Activated CD8-positive, alpha-beta T cell treated with anti-CD3 and anti-CD28 coated beads, Interleukin-2, amount 10 ng/mL, durations not matched to agents 7 days and 5 days (primary cell): ENCODE measurements around the gene SCG2. TPM values are rescaled to one million over a fixed set of nuclear protein-coding genes. Genes with fewer than 3 reads are reported as not detected.

Experiments used
- ATAC-seq: fragments of 150-1000 bp; cut with Tn5 transposase; one replicate; pipeline ENCODE4 v1.10.0; 2021; ENCODE audit warnings: moderate library complexity
- CTCF ChIA-PET: fragments of 350-600 bp; sonication (Branson Sonifier 250); formaldehyde crosslinking; loops from one replicate; lab custom pipeline; 2021; ENCODE audit warnings: antibody characterized with exemption; lab: Charles Lee
- POLR2A ChIA-PET: fragments of 350-600 bp; sonication (Branson Sonifier 250); formaldehyde crosslinking; loops from one replicate; lab custom pipeline; 2021; ENCODE audit warnings: antibody characterized with exemption; lab: Charles Lee
- DNase-seq: peaks from one replicate; pipeline ENCODE4 v3.0.0-alpha.2; 2020
- H3K27ac Mint-ChIP-seq: one replicate; pipeline ENCODE4 v1.8.0; 2021; ENCODE audit warnings: mild to moderate bottlenecking, mixed read lengths
- H3K27me3 Mint-ChIP-seq: one replicate; pipeline ENCODE4 v1.8.0; 2021; ENCODE audit warnings: low read depth, mixed read lengths
- H3K36me3 Mint-ChIP-seq: one replicate; pipeline ENCODE4 v1.8.0; 2021; ENCODE audit warnings: low read depth, mixed read lengths
- H3K4me1 Mint-ChIP-seq: one replicate; pipeline ENCODE4 v1.8.0; 2021; ENCODE audit warnings: low read depth, mixed read lengths
- H3K4me3 Mint-ChIP-seq: one replicate; pipeline ENCODE4 v1.8.0; 2021; ENCODE audit warnings: mild to moderate bottlenecking, mixed read lengths
- H3K9me3 Mint-ChIP-seq: one replicate; pipeline ENCODE4 v1.8.0; 2022; ENCODE audit warnings: mixed read lengths; ENCODE audit not compliant: insufficient read depth
- total RNA-seq, 2 experiments: library from RNA; stranded (reverse); gene quantifications; one replicate each; pipeline ENCODE4 v1.2.3, GENCODE V29; 2021

Gene SCG2
- total RNA-seq, 2 experiments from 2014 or later: not detected

DNA sequence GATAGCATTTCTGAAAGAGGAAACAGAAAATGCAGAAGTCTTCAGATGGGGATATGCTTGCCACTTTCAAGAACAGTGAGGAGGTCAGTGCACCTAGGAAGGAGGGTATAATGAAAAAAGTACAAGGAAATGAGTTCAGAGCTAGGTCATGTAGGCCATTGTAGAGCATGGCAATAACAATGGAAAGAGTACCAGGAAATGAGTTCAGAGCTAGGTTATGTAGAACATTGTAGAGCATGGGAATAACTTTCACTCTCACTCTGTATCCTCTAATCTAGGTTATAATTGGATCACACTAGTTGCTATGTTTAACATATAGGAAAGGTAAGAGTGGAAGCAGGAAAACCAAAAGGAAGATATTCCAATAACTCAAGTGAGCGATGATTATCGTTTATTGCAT lies 12.3 kb downstream of the SCG2 start:
- H3K9me3 Mint-ChIP-seq: no peaks in the 10 kb centered on the region
- POLR2A ChIA-PET: no interaction called here

DNA sequence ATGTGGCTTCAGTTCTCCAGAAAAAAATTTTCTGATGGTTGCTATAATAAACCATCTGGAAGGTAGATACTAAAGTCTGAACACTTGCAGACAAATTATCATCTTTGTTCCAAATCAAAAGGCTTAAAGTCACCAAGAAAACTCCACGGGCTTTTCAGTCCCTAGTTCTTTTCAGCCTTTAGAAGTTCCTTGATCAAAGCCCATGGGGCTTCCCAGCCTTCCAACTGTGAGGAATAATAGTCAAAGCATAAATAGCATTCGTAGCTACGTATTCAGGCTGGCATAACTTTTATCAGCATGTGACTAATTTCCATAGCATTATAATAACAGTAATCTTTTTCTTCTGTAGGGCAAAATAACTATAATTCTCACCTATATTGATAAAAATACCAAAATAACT lies 13.9 kb downstream of the SCG2 start:
- DNase-seq (no peak), ATAC-seq (no peak)
- CTCF ChIA-PET: no interaction called here
- POLR2A ChIA-PET: no interaction called here
- no peaks in the 10 kb centered on the region for H3K9me3 Mint-ChIP-seq
- H3K4me3 Mint-ChIP-seq: no peak overlapping the region
- no peaks in the 10 kb centered on the region for H3K27me3 Mint-ChIP-seq
- no peaks in the 10 kb centered on the region for H3K36me3 Mint-ChIP-seq
- H3K4me1 Mint-ChIP-seq: no peaks in the 10 kb centered on the region
- H3K27ac Mint-ChIP-seq: no peak overlapping the region

More for the DNA sequence above, 12.3 kb downstream of the SCG2 start:
- Mint-ChIP-seq H3K36me3 (no peaks in the 10 kb centered on the region), H3K27ac (no peak overlapping the region), H3K4me1 (no peaks in the 10 kb centered on the region), H3K27me3 (no peaks in the 10 kb centered on the region), H3K4me3 (no peak overlapping the region)
- DNase-seq (no peak), ATAC-seq (no peak)
- CTCF ChIA-PET: no interaction called here

DNA sequence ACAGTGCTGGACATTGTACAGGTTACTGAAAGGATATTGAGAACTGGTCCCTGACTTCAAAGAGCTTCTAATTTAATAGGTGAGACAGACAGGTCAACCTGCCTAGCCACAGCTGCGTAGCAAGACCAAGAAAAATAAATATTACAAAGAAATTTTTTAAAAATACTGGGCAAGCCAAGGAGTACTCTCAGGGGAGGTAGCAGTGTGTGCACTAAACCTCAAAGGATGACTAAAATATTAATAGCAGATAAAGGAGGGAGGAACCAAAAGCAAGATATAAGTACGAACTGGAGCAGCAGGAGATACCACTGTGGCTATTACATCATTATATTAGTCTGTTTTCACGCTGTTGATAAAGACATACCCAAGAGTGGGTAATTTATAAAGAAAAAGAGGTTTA lies 14.9 kb downstream of the SCG2 start:
- POLR2A ChIA-PET: no interaction called here
- Mint-ChIP-seq H3K9me3 (no peaks in the 10 kb centered on the region), H3K4me1 (no peaks in the 10 kb centered on the region), H3K27ac (no peak overlapping the region), H3K4me3 (no peak overlapping the region), H3K36me3 (no peaks in the 10 kb centered on the region), H3K27me3 (no peaks in the 10 kb centered on the region)
- CTCF ChIA-PET: no interaction called here
- ATAC-seq (no peak), DNase-seq (no peak)

DNA sequence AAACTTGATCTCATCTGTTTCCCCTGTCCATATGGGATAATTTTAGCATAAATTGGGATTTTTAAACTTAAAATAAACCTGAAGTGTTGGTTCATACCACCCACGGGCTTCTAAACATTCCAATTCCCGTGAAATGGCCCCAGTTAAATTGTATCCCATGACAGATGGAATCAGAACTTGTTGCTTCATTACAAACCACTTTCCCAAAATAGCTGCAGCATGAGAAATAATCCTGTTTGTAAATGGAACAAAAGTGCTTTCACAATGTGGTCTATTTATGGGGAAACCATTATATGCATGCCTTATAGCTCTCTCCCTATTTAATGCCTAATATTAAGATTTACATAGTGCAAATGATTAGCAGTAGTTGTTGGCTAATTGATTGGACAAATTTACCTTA lies 15.9 kb downstream of the SCG2 start:
- no peak overlapping the region for H3K27ac Mint-ChIP-seq
- no peak for DNase-seq
- no peaks in the 10 kb centered on the region for H3K36me3 Mint-ChIP-seq
- H3K27me3 Mint-ChIP-seq: no peaks in the 10 kb centered on the region
- H3K4me1 Mint-ChIP-seq: no peaks in the 10 kb centered on the region
- ATAC-seq: no peak
- POLR2A ChIA-PET: interaction anchor here (0.7 kb wide), 1 partner anchor 192 kb away, joined by 3 read pairs; no protein-coding TSS in a partner anchor
- CTCF ChIA-PET: no interaction called here
- no peak overlapping the region for H3K4me3 Mint-ChIP-seq
- no peaks in the 10 kb centered on the region for H3K9me3 Mint-ChIP-seq

DNA sequence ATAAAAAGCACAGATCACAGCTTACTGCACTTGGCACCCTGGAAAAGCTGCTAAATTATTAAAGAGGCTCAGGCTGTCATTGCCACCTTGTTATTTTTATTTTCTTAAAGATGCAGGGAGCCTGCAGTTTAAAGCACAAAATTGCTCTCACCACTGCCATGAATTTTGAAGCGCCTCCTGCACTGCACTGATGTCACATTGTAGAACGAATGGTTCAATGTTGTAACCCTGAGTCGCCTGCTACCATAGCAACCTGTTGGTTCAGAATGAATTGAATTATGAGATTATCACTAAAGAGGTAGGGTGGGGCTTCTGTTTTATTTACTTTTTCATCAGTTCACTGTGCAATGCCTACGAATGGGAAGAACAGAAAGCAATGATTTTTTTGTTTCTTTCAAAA lies 16.5 kb downstream of the SCG2 start:
- H3K4me3 Mint-ChIP-seq: no peak overlapping the region
- H3K36me3 Mint-ChIP-seq: no peaks in the 10 kb centered on the region
- H3K27ac Mint-ChIP-seq: no peak overlapping the region
- DNase-seq: no peak
- ATAC-seq: no peak
- CTCF ChIA-PET: no interaction called here
- H3K27me3 Mint-ChIP-seq: no peaks in the 10 kb centered on the region
- H3K9me3 Mint-ChIP-seq: no peaks in the 10 kb centered on the region
- no peaks in the 10 kb centered on the region for H3K4me1 Mint-ChIP-seq
- POLR2A ChIA-PET: no interaction called here

DNA sequence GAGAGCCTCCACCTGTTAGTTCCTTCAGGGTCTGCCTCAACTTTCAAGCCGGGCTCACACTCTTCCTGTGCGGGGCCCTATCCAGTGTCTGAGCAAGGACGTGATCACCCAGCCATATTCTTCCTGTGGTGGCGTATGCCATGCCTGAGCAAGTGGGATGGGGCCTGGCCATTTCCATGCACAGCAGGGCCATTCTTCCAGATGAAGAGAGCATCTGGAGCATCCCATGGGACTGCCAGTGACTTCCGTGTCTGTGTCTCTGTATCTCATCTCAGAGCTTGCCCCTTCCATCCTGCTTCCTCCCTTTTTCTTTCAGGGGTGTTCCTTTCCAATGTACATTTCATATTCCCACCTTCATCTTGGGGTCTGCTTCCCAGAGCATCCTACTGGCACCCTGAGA lies 20.2 kb downstream of the SCG2 start:
- no peaks in the 10 kb centered on the region for H3K9me3 Mint-ChIP-seq
- DNase-seq (no peak), ATAC-seq (no peak)
- POLR2A ChIA-PET: no interaction called here
- no peaks in the 10 kb centered on the region for H3K4me1 Mint-ChIP-seq
- H3K4me3 Mint-ChIP-seq: no peak overlapping the region
- H3K27ac Mint-ChIP-seq: no peak overlapping the region
- CTCF ChIA-PET: no interaction called here
- no peaks in the 10 kb centered on the region for H3K27me3 Mint-ChIP-seq
- no peaks in the 10 kb centered on the region for H3K36me3 Mint-ChIP-seq

DNA sequence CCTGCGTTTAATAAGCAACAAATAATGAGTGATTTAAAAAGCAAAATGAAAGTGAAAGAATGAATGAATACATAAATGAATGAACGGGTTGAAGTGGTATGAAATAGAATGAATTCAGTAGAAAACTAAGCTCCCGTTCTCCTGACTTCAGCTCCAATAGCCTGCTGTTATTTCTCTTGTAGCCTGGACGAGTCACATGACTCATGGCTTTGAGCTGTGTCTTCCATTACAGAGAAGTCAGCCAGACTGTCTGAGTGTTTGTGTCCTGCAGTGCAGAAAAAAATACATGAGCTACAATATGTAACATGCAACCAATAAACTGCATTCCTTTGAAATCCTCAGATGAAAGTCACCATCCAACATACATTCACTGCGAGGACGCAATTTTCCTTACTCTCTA lies 21.2 kb downstream of the SCG2 start:
- no peaks in the 10 kb centered on the region for H3K4me1 Mint-ChIP-seq
- no peak overlapping the region for H3K4me3 Mint-ChIP-seq
- no peaks in the 10 kb centered on the region for H3K36me3 Mint-ChIP-seq
- ChIA-PET CTCF (no interaction called here), POLR2A (no interaction called here)
- no peaks in the 10 kb centered on the region for H3K9me3 Mint-ChIP-seq
- H3K27me3 Mint-ChIP-seq: no peaks in the 10 kb centered on the region
- ATAC-seq: no peak
- no peak for DNase-seq
- no peak overlapping the region for H3K27ac Mint-ChIP-seq

DNA sequence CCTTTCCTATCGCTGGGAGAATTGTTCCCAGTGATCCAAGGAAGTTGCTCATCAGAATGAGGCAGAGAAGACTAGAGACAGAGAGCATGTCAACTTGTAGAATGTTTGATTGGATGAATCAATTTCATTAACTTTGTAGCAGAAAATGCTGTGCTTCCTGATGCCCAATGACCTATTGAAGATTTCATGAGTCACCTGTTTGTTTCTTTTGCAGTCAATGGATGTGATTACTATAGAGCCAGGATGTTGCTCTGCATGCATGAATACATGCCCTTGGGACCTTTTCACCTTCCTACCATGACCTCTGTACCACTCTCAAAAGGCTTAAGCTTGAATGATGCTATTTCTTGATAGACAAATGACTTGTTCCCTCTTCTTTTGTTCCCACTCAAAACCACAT lies 23.3 kb downstream of the SCG2 start:
- ATAC-seq (no peak), DNase-seq (no peak)
- POLR2A ChIA-PET: no interaction called here
- Mint-ChIP-seq H3K27me3 (no peaks in the 10 kb centered on the region), H3K9me3 (no peaks in the 10 kb centered on the region), H3K4me1 (no peaks in the 10 kb centered on the region), H3K36me3 (no peaks in the 10 kb centered on the region), H3K4me3 (no peak overlapping the region), H3K27ac (no peak overlapping the region)
- CTCF ChIA-PET: no interaction called here

DNA sequence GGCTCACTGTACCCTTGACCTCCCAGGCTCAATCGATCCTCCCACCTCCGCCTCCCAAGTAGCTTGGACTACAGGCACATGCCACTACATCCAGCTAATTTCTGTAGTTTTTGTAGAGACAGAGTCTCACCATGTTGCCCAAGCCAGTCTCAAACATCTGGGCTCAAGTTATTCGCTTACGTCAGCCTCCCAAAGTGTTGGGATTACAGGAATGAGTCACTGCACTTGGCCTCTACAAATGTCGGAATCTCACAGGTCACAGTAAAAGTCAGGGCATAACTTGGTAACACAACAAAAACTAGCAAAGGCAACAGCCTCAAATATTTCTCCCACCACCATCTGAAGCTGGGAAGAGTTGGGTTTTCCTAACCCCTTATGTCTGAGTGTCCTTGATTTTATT lies 25.3 kb downstream of the SCG2 start:
- H3K4me1 Mint-ChIP-seq: no peaks in the 10 kb centered on the region
- H3K27me3 Mint-ChIP-seq: no peaks in the 10 kb centered on the region
- H3K4me3 Mint-ChIP-seq: no peak overlapping the region
- no peak for ATAC-seq
- H3K36me3 Mint-ChIP-seq: no peaks in the 10 kb centered on the region
- POLR2A ChIA-PET: no interaction called here
- no peak overlapping the region for H3K27ac Mint-ChIP-seq
- H3K9me3 Mint-ChIP-seq: no peaks in the 10 kb centered on the region
- CTCF ChIA-PET: no interaction called here
- DNase-seq: no peak

DNA sequence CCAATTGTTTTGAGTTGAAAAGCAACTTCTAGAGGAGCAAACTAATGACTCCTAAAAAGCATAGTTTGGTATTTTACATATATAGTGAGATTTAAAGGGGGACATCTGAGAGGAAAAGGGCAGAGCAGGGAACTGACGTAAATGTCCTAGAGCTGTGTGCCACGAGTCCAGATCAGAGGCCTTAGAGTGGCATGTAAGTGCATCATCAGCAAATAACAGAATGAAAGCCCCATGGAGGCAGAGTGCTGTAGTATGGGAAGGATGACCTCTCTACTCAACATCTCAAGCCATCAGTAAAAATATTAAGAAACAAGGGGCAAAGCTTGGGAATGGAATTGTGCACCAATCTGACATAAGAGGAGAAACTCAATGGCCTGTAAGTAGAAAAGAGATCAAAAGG lies 31.4 kb downstream of the SCG2 start:
- DNase-seq (no peak), ATAC-seq (no peak)
- no peak overlapping the region for H3K4me3 Mint-ChIP-seq
- H3K27ac Mint-ChIP-seq: no peak overlapping the region
- POLR2A ChIA-PET: no interaction called here
- no peaks in the 10 kb centered on the region for H3K27me3 Mint-ChIP-seq
- no peaks in the 10 kb centered on the region for H3K4me1 Mint-ChIP-seq
- H3K9me3 Mint-ChIP-seq: no peaks in the 10 kb centered on the region
- CTCF ChIA-PET: interaction anchor here (1.4 kb wide), 1 partner anchor 31 kb away, joined by 5 read pairs; the partner anchor contains the start of gene SCG2
- H3K36me3 Mint-ChIP-seq: no peaks in the 10 kb centered on the region

DNA sequence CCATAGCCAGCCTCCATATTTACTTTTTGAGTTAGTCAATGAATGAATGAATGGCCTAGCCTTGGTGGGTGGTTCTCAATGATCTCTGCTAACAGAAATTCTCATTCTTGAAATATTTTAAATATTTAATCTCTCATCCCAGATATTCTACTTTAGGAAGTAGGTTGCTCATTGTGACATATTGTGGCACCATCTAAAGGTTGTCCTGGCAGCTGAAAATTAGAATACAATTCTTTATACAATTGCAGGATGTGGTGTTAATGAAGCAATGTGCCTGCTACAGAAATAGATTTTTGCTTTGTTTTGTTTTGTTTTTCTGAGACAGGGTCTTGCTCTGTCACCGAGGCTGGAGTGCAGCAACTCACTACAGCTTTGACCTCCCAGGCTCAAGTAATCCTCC lies 35.8 kb downstream of the SCG2 start:
- Mint-ChIP-seq H3K9me3 (no peaks in the 10 kb centered on the region), H3K27ac (no peak overlapping the region), H3K4me3 (no peak overlapping the region), H3K4me1 (no peaks in the 10 kb centered on the region), H3K36me3 (no peaks in the 10 kb centered on the region), H3K27me3 (no peaks in the 10 kb centered on the region)
- DNase-seq: no peak
- ChIA-PET CTCF (no interaction called here), POLR2A (no interaction called here)
- no peak for ATAC-seq

DNA sequence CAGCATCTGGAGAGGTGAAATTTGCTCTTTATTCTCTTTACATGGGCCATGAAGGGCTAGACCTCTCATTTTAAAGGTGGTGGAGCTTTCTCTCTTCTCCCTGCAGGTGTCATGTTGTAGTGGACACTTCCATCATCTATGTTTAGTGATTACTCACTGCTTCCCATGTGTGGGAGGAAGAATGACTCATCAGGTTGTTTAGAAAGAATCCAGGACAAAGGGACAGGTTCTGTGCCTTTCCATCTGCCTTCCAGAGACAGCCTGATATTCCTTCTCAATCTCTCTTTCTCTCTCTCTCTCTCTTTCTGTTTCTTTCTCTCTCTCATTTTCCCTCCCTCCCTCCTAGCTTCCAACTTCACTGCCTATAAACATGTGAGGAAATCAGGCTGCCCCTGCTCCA lies 38.7 kb downstream of the SCG2 start:
- Mint-ChIP-seq H3K27me3 (no peaks in the 10 kb centered on the region), H3K36me3 (no peaks in the 10 kb centered on the region), H3K4me3 (no peak overlapping the region), H3K27ac (no peak overlapping the region), H3K9me3 (no peaks in the 10 kb centered on the region), H3K4me1 (no peaks in the 10 kb centered on the region)
- CTCF ChIA-PET: no interaction called here
- DNase-seq (no peak), ATAC-seq (no peak)
- POLR2A ChIA-PET: no interaction called here

DNA sequence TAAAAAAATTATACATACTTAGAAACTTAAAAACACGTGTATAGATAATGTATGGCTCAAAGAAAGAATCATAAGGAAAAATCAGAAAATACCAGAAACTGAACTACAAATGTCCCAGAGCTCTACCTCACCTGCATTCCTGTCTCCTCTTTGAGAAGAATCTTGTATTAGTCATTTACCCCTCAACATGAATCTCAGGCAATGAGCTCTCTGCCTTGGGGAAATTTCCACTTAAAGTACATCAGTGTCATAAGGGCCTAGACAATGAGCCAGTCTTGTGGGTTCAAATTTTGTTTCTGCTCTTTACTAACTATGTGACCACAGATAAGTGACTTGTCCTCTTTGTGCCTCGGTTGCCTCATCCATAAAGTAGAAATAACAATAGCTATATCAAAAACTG lies 40.1 kb downstream of the SCG2 start:
- Mint-ChIP-seq H3K27me3 (no peaks in the 10 kb centered on the region), H3K4me1 (no peaks in the 10 kb centered on the region), H3K36me3 (no peaks in the 10 kb centered on the region), H3K27ac (no peak overlapping the region), H3K4me3 (no peak overlapping the region), H3K9me3 (no peaks in the 10 kb centered on the region)
- DNase-seq (no peak), ATAC-seq (no peak)
- POLR2A ChIA-PET: no interaction called here
- CTCF ChIA-PET: no interaction called here
